ENCODE data around the gene MCEE. TPM values are rescaled to one million over a fixed set of nuclear protein-coding genes. Genes with fewer than 3 reads are reported as not detected.
A peak's percentile ranks its signal among the peaks of the same experiment; 100 is the strongest.

Gene MCEE
- total and polyA plus RNA-seq, 2 of the 4 experiments (the other 2 are of a cell fraction) = 11.1 to 15.0 TPM

- Histone ChIP-seq H3K27me3 (ENCODE audit: control insufficient read depth, insufficient read depth, low read length) (no peaks in the 10 kb centered on the region), H3K4ac (ENCODE audit: low read depth, low read length) (peak overlapping the region; percentile 69), H3K36me3 (ENCODE audit: control insufficient read depth, insufficient read depth, low read length) (peaks cover 30% of the 10 kb centered on the region), H3K9me1 (ENCODE audit: insufficient read depth, low read length) (peaks cover 26% of the 10 kb centered on the region), H3K18ac (ENCODE audit: low read depth, low read length) (no peak overlapping the region), H3K9ac (ENCODE audit: low read depth, low read length) (peak overlapping the region; percentile 74), H4K20me1 (ENCODE audit: insufficient read depth, low read length) (0 out of 2 replicates have a peak, but pooled peaks cover 10% of the 10 kb centered on the region), H3K4me1 (ENCODE audit: control insufficient read depth, insufficient read depth, low read length) (peaks cover 17% of the 10 kb centered on the region), H3K23ac (ENCODE audit: low read depth, low read length) (peak overlapping the region; percentile 76), H2BK120ac (ENCODE audit: low read depth, low read length) (no peak overlapping the region), H2AK5ac (ENCODE audit: low read depth, low read length) (peak overlapping the region; percentile 16), H2BK20ac (ENCODE audit: low read depth, low read length) (no peak overlapping the region), H4K91ac (ENCODE audit: insufficient read depth, low read depth, low read length) (peak overlapping the region; percentile 22), H4K8ac (ENCODE audit: low read depth in 2 of 2, low read length in 2 of 2) (peak overlapping the region; percentile 30 to 51; a peak in 2 of 4 replicates), H3K9me3 (ENCODE audit: control insufficient read depth, insufficient read depth, low read length) (no peaks in the 10 kb centered on the region), H2AFZ (replicated peaks; ENCODE audit: low read length, poor library complexity) (peak overlapping the region; percentile 99), H3K27ac (ENCODE audit: insufficient read depth, low read length) (peak overlapping the region; percentile 71; the same call in 1 of the 2 replicates), H3K4me3 (ENCODE audit: insufficient read depth, low read depth, low read length) (peak overlapping the region; percentile 69), H3K14ac (replicated peaks; ENCODE audit: low read depth, low read length) (peak overlapping the region; percentile 73), H2AK9ac (replicated peaks; ENCODE audit: low read depth, low read length, poor library complexity) (peak overlapping the region; percentile 96), H4K5ac (ENCODE audit: low read depth, low read length) (peak overlapping the region; percentile 27; the same call in 1 of the 2 replicates), H2BK15ac (ENCODE audit: low read depth, low read length) (no peak overlapping the region), H3K79me1 (ENCODE audit: low read depth in 1 of 2, low read length in 2 of 2) (peaks cover 29 to 65% of the 10 kb centered on the region in 2 experiments), H2BK5ac (ENCODE audit: low read depth, low read length, poor library complexity, severe bottlenecking) (peak overlapping the region; percentile 68), H3K56ac (ENCODE audit: extremely low read depth, insufficient read depth, low read length) (peak overlapping the region; percentile 75), H3K4me2 (ENCODE audit: low read depth, low read length) (peak overlapping the region; percentile 97)
- TF ChIP-seq BHLHE40 (IDR thresholded peaks at IDR 0.05; ENCODE audit: low read depth, low read length) = no peak
- no peak for TF ChIP-seq CEBPB (IDR thresholded peaks at IDR 0.05; ENCODE audit: low read depth, low read length)
- no peak for TF ChIP-seq RCOR1 (IDR thresholded peaks at IDR 0.05; ENCODE audit: insufficient replicate concordance, low read length)
- TF ChIP-seq MXI1 (IDR thresholded peaks at IDR 0.05; ENCODE audit: borderline replicate concordance, low read depth, low read length) = no peak
- no peak for TF ChIP-seq MAZ (IDR thresholded peaks at IDR 0.05; ENCODE audit: borderline replicate concordance, low read depth, low read length)
- TF ChIP-seq ELK1 (IDR thresholded peaks at IDR 0.05; ENCODE audit: borderline replicate concordance, low read depth, low read length) = no peak
- no peak for TF ChIP-seq MAFK (IDR thresholded peaks at IDR 0.05; ENCODE audit: low read depth, low read length)
- CTCF ChIA-PET = interaction anchor here (0.5 to 1.0 kb wide), 2 partner anchors 31 to 103 kb away, joined by 3 to 18 read pairs; no protein-coding TSS in a partner anchor
- POLR2A ChIA-PET (ENCODE audit: unreplicated experiment) = interaction anchor here (0.9 kb wide), 1 partner anchor 8 kb away, joined by 3 read pairs; no protein-coding TSS in a partner anchor
- BruUV-seq (replicated peaks) = TSS peak; percentile 66
- ATAC-seq (ENCODE audit: low read depth) (no peak), DNase-seq (peak; percentile 56)
- no CpG with 5 or more reads among the region's 5 CpGs for WGBS, 2 experiments (ENCODE audit: extremely low coverage in 2 of 2, insufficient read length in 1 of 2)
- dilution Hi-C loops (cut with HindIII; ENCODE audit: low sequenced_read_pairs, unreplicated experiment) = no loop called here
- in situ Hi-C loops (cut with MboI; ENCODE audit: low sequenced_read_pairs) = no loop called here
- intact Hi-C loops (cut with micrococcal nuclease) = loop anchor here (2.0 to 5.0 kb wide), 3 partner anchors 67 to 92 kb away; partner anchors contain the start of genes ANKRD53 and TEX261
Observed at GRCh38 chr2:71069376-71069775, 60.7 kb downstream of the MCEE start.

All from IMR-90 (cell line).